Activated B cell treated with CpG ODN at 0.5 μM for 24 hours (primary cell): Measurements from ENCODE around the gene TFDP1. TPM values are rescaled to one million over a fixed set of nuclear protein-coding genes. Genes with fewer than 3 reads are reported as not detected.
A peak's percentile ranks its signal among the peaks of the same experiment; 100 is the strongest.

Experiments
- ATAC-seq: fragments of 200-7000 bp; cut with Tn5 transposase; one replicate; pipeline ENCODE4 v1.10.0; 2021; ENCODE audit warnings: low read depth, mild to moderate bottlenecking, moderate library complexity
- CTCF ChIA-PET: fragments of 350-600 bp; sonication (Branson Sonifier 250); formaldehyde crosslinking; loops from one replicate; lab custom pipeline; 2021; ENCODE audit warnings: antibody characterized with exemption; lab: Charles Lee
- POLR2A ChIA-PET: fragments of 350-600 bp; sonication (Branson Sonifier 250); formaldehyde crosslinking; loops from one replicate; lab custom pipeline; 2021; ENCODE audit warnings: antibody characterized with exemption; lab: Charles Lee
- DNase-seq: peaks from one replicate; pipeline ENCODE4 v3.0.0; 2022
- H3K27ac Mint-ChIP-seq: one replicate; pipeline ENCODE4 v1.8.0; 2020; ENCODE audit warnings: mixed read lengths
- H3K27me3 Mint-ChIP-seq: one replicate; pipeline ENCODE4 v1.8.0; 2021; ENCODE audit warnings: mixed read lengths
- H3K36me3 Mint-ChIP-seq: one replicate; pipeline ENCODE4 v1.8.0; 2021; ENCODE audit warnings: low read depth, mixed read lengths
- H3K4me1 Mint-ChIP-seq: one replicate; pipeline ENCODE4 v1.8.0; 2021; ENCODE audit warnings: mixed read lengths
- H3K4me3 Mint-ChIP-seq: one replicate; pipeline ENCODE4 v1.8.0; 2020; ENCODE audit warnings: mild to moderate bottlenecking, mixed read lengths
- H3K9me3 Mint-ChIP-seq: one replicate; pipeline ENCODE4 v1.8.0; 2020; ENCODE audit warnings: mixed read lengths
- CTCF ChIP-seq: fragments of 200-600 bp; IDR thresholded peaks from one replicate; pipeline ENCODE4 v1.8.0; 2022; ENCODE audit warnings: antibody characterized with exemption, mild to moderate bottlenecking
- intact Hi-C: fragments of 100-400 bp; cut with micrococcal nuclease; formaldehyde crosslinking; loops from one replicate; pipeline ENCODE4 v1.15.1; 2024
- total RNA-seq: library from RNA; stranded (reverse); gene quantifications from 2 replicates; pipeline ENCODE4 v1.2.3, GENCODE V29; 2022

TFDP1 gene
- total RNA-seq, 1 donor from 2014 or later = 54.3 TPM

- Mint-ChIP-seq H3K27me3 (no peaks in the 10 kb centered on the region), H3K36me3 (peaks cover 68% of the 10 kb centered on the region), H3K4me1 (peaks cover 15% of the 10 kb centered on the region), H3K27ac (no peak overlapping the region), H3K9me3 (no peaks in the 10 kb centered on the region), H3K4me3 (no peak overlapping the region)
- ChIA-PET POLR2A (no interaction called here), CTCF (no interaction called here)
- no peak for TF ChIP-seq CTCF
- no peak for ATAC-seq
- no peak for DNase-seq
- intact Hi-C loops = no loop called here
Observed at GRCh38 chr13:113638806-113639205, 54.3 kb downstream of the TFDP1 start.

GRCh38 chr13:113639616-113640262, 55.2 kb downstream of the TFDP1 start:
- no peak overlapping the region for H3K4me3 Mint-ChIP-seq
- no peak for TF ChIP-seq CTCF
- H3K9me3 Mint-ChIP-seq = no peaks in the 10 kb centered on the region
- ChIA-PET CTCF (no interaction called here), POLR2A (no interaction called here)
- DNase-seq (peak; percentile 7), ATAC-seq (no peak)
- H3K36me3 Mint-ChIP-seq = peaks cover 59% of the 10 kb centered on the region
- H3K27ac Mint-ChIP-seq = no peak overlapping the region
- intact Hi-C loops = no loop called here
- peaks cover 20% of the 10 kb centered on the region for H3K4me1 Mint-ChIP-seq
- no peaks in the 10 kb centered on the region for H3K27me3 Mint-ChIP-seq

GRCh38 chr13:113641426-113641825, 56.9 kb downstream of the TFDP1 start:
- Mint-ChIP-seq H3K27me3 (no peaks in the 10 kb centered on the region), H3K4me1 (peaks cover 23% of the 10 kb centered on the region), H3K36me3 (peaks cover 46% of the 10 kb centered on the region), H3K9me3 (no peaks in the 10 kb centered on the region), H3K4me3 (no peak overlapping the region), H3K27ac (no peak overlapping the region)
- DNase-seq = no peak
- intact Hi-C loops = no loop called here
- no peak for ATAC-seq
- ChIA-PET POLR2A (no interaction called here), CTCF (no interaction called here)
- TF ChIP-seq CTCF = no peak

GRCh38 chr13:113642563-113642962, 58.0 kb downstream of the TFDP1 start:
- Mint-ChIP-seq H3K27me3 (no peaks in the 10 kb centered on the region), H3K9me3 (no peaks in the 10 kb centered on the region), H3K36me3 (peaks cover 35% of the 10 kb centered on the region), H3K27ac (no peak overlapping the region), H3K4me1 (peaks cover 33% of the 10 kb centered on the region), H3K4me3 (no peak overlapping the region)
- ChIA-PET CTCF (no interaction called here), POLR2A (no interaction called here)
- intact Hi-C loops = no loop called here
- ATAC-seq = no peak
- no peak for TF ChIP-seq CTCF
- DNase-seq = no peak

GRCh38 chr13:113643593-113643992, 59.0 kb downstream of the TFDP1 start:
- H3K4me3 Mint-ChIP-seq = peak overlapping the region; percentile 2
- ChIA-PET POLR2A (no interaction called here), CTCF (interaction anchor here (1.0 kb wide), 1 partner anchor 81 kb away, joined by 3 read pairs; no protein-coding TSS in a partner anchor)
- no peaks in the 10 kb centered on the region for H3K9me3 Mint-ChIP-seq
- intact Hi-C loops = no loop called here
- TF ChIP-seq CTCF = no peak
- peaks cover 26% of the 10 kb centered on the region for H3K36me3 Mint-ChIP-seq
- H3K27ac Mint-ChIP-seq = no peak overlapping the region
- peak; percentile 58 for ATAC-seq
- no peaks in the 10 kb centered on the region for H3K27me3 Mint-ChIP-seq
- H3K4me1 Mint-ChIP-seq = peaks cover 37% of the 10 kb centered on the region
- no peak for DNase-seq
